Keratinocyte (primary cell): Measurements from ENCODE around the gene KRTAP13-3.

Experiments used
- EZH2 ChIP-seq: IDR thresholded peaks from one replicate; pipeline ENCODE4 v1.6.1; 2012; ENCODE audit warnings: inconsistent platforms, mild to moderate bottlenecking, low read length, moderate library complexity
- TF ChIP-seq, protein P1 (sequence below), 3 experiments: IDR thresholded peaks in 1 of 3; conservative IDR thresholded peaks in 1 of 3; optimal IDR thresholded peaks in 1 of 3; 2 replicates in 2 of 3; 3 replicates in 1 of 3; pipeline versions ENCODE3 to v1.5.1; 2011; ENCODE audit warnings: low read length in 3 of 3, mild to moderate bottlenecking in 3 of 3, moderate library complexity in 2 of 3, control low read depth in 1 of 3, inconsistent platforms in 1 of 3; ENCODE audit not compliant: insufficient read depth in 2 of 3; ENCODE audit errors: extremely low read depth in 1 of 3

DNA sequence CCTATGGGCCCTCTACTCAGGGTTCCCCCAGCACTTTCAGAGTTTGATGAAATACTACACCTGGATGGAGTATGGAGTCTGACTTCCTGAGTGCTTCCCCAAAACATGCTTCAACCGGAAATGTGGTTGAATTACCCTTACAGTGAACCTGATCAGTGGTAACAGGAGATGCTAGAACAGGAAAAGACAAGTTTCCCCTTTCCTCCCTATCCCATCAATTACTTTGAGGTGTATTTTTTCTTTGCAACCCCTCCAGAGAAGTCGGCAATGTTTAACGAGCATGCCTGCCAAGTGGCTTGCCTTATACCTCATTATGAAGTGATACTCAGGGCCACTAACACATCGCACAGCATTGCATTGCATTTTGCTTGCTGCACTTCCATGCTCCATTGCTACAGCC is 21.3 kb upstream of the KRTAP13-3 start:
- TF ChIP-seq, protein P1, sequence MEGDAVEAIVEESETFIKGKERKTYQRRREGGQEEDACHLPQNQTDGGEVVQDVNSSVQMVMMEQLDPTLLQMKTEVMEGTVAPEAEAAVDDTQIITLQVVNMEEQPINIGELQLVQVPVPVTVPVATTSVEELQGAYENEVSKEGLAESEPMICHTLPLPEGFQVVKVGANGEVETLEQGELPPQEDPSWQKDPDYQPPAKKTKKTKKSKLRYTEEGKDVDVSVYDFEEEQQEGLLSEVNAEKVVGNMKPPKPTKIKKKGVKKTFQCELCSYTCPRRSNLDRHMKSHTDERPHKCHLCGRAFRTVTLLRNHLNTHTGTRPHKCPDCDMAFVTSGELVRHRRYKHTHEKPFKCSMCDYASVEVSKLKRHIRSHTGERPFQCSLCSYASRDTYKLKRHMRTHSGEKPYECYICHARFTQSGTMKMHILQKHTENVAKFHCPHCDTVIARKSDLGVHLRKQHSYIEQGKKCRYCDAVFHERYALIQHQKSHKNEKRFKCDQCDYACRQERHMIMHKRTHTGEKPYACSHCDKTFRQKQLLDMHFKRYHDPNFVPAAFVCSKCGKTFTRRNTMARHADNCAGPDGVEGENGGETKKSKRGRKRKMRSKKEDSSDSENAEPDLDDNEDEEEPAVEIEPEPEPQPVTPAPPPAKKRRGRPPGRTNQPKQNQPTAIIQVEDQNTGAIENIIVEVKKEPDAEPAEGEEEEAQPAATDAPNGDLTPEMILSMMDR (optimal IDR thresholded peaks at IDR 0.05 in 1 of 3, IDR thresholded peaks at IDR 0.05 in 1 of 3, conservative IDR thresholded peaks at IDR 0.05 in 1 of 3; ENCODE audit: extremely low read depth in 1 of 3, insufficient read depth in 2 of 3, low read length in 3 of 3), result no peak
- TF ChIP-seq EZH2, result no peak
